ENCODE results near the gene SLITRK3.

Gene SLITRK3

GRCh38 chr3:165202995-165203394 lies 6.8 kb upstream of the SLITRK3 start:
- TF ChIP-seq CTCF (IDR thresholded peaks at IDR 0.05; ENCODE audit: control insufficient read depth, insufficient read depth, low read depth, low read length, missing control alignments): no peak
- no peak overlapping the region for H3K4me3 ChIP-seq (ENCODE audit: control insufficient read depth, low read depth, low read length)
- no peak for DNase-seq (ENCODE audit: low read depth)

- TF ChIP-seq CTCF (IDR thresholded peaks at IDR 0.05; ENCODE audit: control insufficient read depth, insufficient read depth, low read depth, low read length, missing control alignments): no peak
- no peak for DNase-seq (ENCODE audit: low read depth)
Measured at GRCh38 chr3:165201964-165202363, 5.8 kb upstream of the SLITRK3 start.

GRCh38 chr3:165197481-165197800 lies 1.3 kb upstream of the SLITRK3 start:
- DNase-seq (ENCODE audit: low read depth): no peak
- no peak overlapping the region for H3K4me3 ChIP-seq (ENCODE audit: control insufficient read depth, low read depth, low read length)
- TF ChIP-seq CTCF (IDR thresholded peaks at IDR 0.05; ENCODE audit: control insufficient read depth, insufficient read depth, low read depth, low read length, missing control alignments): no peak

More at GRCh38 chr3:165201964-165202363, 5.8 kb upstream of the SLITRK3 start:
- H3K4me3 ChIP-seq (ENCODE audit: control insufficient read depth, low read depth, low read length): no peak overlapping the region

- DNase-seq (ENCODE audit: low read depth): no peak
- peak overlapping the region; percentile 18 for H3K4me3 ChIP-seq (ENCODE audit: control insufficient read depth, low read depth, low read length)
- TF ChIP-seq CTCF (IDR thresholded peaks at IDR 0.05; ENCODE audit: control insufficient read depth, insufficient read depth, low read depth, low read length, missing control alignments): no peak
Measured at GRCh38 chr3:165196577-165197480, 645 bp upstream of the SLITRK3 start.

- H3K4me3 ChIP-seq (ENCODE audit: control insufficient read depth, low read depth, low read length): no peak overlapping the region
- TF ChIP-seq CTCF (IDR thresholded peaks at IDR 0.05; ENCODE audit: control insufficient read depth, insufficient read depth, low read depth, low read length, missing control alignments): no peak
- no peak for DNase-seq (ENCODE audit: low read depth)
Measured at GRCh38 chr3:165195241-165195639, 944 bp downstream of the SLITRK3 start.

GRCh38 chr3:165194511-165195240 lies 1.5 kb downstream of the SLITRK3 start:
- TF ChIP-seq CTCF (IDR thresholded peaks at IDR 0.05; ENCODE audit: control insufficient read depth, insufficient read depth, low read depth, low read length, missing control alignments): no peak
- DNase-seq (ENCODE audit: low read depth): no peak
- H3K4me3 ChIP-seq (ENCODE audit: control insufficient read depth, low read depth, low read length): no peak overlapping the region

Data from AG09309 (cell line).